Psoas muscle (tissue), 8 donors: ENCODE data around the gene MAEL. TPM values are rescaled to one million over a fixed set of nuclear protein-coding genes. Genes with fewer than 3 reads are reported as not detected.
"Not testable (repeated sequence)": the region's sequence is repeated elsewhere in the genome, so short reads cannot be mapped to it uniquely, and the experiment has no call there.

Experiments used
- ATAC-seq, 4 donors: fragments of 200-7000 bp; cut with Tn5 transposase; one replicate each; pipeline ENCODE4 v1.9.1; 2020; ENCODE audit warnings: moderate library complexity in 3 of 4, mild to moderate bottlenecking in 2 of 4
- DNase-seq, 2 donors: peaks; one replicate each; pipeline ENCODE4 v3.0.0-alpha.2; 2020
- H3K27ac ChIP-seq: fragments of 200-600 bp; one replicate; pipeline ENCODE4 v1.8.0; 2022
- H3K27me3 ChIP-seq, 3 donors: fragments of 200-600 bp in 1 of 3; one replicate each; pipeline versions ENCODE4 v1.6.1 to v1.8.0; 2013 to 2022; ENCODE audit warnings: low read length in 2 of 3, mild to moderate bottlenecking in 2 of 3, moderate library complexity in 1 of 3; ENCODE audit not compliant: insufficient read depth in 3 of 3
- H3K36me3 ChIP-seq, 2 donors: fragments of 200-600 bp in 1 of 2; one replicate each; pipeline versions ENCODE4 v1.6.1 to v1.8.0; 2013 to 2022; ENCODE audit warnings: low read depth in 1 of 2, mild to moderate bottlenecking in 1 of 2, moderate library complexity in 1 of 2; ENCODE audit not compliant: insufficient read depth in 1 of 2
- H3K4me1 ChIP-seq: fragments of 200-600 bp; one replicate; pipeline ENCODE4 v1.8.0; 2022
- H3K4me3 ChIP-seq: fragments of 200-600 bp; one replicate; pipeline ENCODE4 v1.8.0; 2022; ENCODE audit warnings: mild to moderate bottlenecking
- H3K9me3 ChIP-seq: fragments of 200-600 bp; one replicate; pipeline ENCODE4 v1.8.0; 2022
- WGBS, 3 donors: extraction: QIAGEN DNeasy Blood & Tissue Kit; methylation state at CpG; one replicate each; pipeline versions ENCODE4 v1.1.6 to v1.1.7; 2013; 5-methylcytosine and 5-hydroxymethylcytosine counted together
- intact Hi-C, 2 donors: fragments of 100-400 bp; cut with DNase I; formaldehyde crosslinking; loops; one replicate each; pipeline versions ENCODE4 v1.11.0 to v1.14.2; 2022
- polyA plus RNA-seq, 3 donors: library from polyadenylated mRNA; stranded (reverse); fragments of 200-250 nt; gene quantifications; one replicate each; pipeline ENCODE4 v1.2.3, GENCODE V29; 2013
- total RNA-seq, 4 donors: library from RNA; stranded (reverse); fragmentation: NEBNext Ultra II Directional in 2 of 4; extraction: Animal tissue kit (Norgen Biotek cat#: 25700) in 2 of 4; gene quantifications; one replicate each; pipeline versions ENCODE4 v1.2.1 to v1.2.4, GENCODE V29; 2021 to 2023
- TF ChIP-seq, protein P1 (sequence below): fragments of 200-600 bp; IDR thresholded peaks from one replicate; pipeline ENCODE4 v1.8.0; 2022; ENCODE audit warnings: antibody characterized with exemption
- donor health status: healthy with polysubstance abuse.
- donor health status: DM: no; HTN: no; CAD: no; lungs with moderate emphysema.
- donor health status: Bipolar disorder and iron deficiency.
- donor health status: healthy.
- donor health status: DM: yes; HTN: yes; CAD: no.
- donor health status: DM: no; HTN: no; CAD: no.
- donor health status: DM: no; HTN: no; CAD: no.
- donor health status: DM: yes; HTN: yes; CAD: no.

The MAEL gene
- total and polyA plus RNA-seq, 7 donors = 0.04 TPM; not detected in 6

DNA sequence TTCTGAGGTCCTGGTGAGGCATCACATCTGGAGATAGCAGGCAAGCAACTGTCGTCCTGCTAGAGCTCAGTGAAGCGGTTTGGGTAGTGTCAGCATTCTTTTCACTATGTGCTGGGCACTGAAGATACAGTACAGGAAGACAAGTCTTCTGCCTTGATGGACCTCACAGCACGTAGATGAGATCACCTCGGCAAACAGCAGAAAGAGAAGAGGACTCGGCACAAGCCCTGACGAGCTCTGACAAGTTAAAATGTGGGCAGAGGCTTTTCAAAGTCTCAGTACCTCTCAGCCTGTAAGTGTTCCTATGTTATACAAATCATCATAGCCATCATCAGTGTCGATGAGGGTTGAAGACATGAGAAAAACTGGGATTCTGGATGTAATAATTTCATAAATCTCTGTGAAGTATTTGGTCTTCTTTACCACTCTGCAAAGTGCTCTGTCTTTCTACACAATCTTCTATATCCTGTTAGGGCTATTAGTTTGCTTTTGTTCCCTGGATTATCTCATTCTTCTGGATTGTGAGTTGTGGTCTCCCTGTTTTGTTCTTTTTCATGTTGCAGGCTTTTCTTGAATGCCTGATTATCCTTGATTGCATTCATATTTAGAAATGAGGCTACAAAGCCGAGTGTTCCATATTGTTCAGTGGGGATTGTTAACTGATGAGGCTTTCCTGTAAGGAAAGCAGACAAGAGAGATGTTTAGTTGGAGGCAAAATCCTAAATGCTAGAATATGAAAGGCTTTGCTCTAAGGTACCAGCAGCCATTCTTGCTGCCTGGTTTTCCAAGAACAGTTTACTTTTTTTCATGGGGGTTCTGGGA lies 24.2 kb downstream of the MAEL start:
- H3K4me3 ChIP-seq = no peak overlapping the region
- WGBS, 3 donors = 84 to 85% (median 84%) methylated on average over 8 of the region's 8 CpGs
- H3K9me3 ChIP-seq = no peaks in the 10 kb centered on the region
- no peaks in the 10 kb centered on the region for H3K36me3 ChIP-seq
- H3K27me3 ChIP-seq = no peaks in the 10 kb centered on the region
- intact Hi-C loops = no loop called here
- no peaks in the 10 kb centered on the region for H3K4me1 ChIP-seq
- no peak overlapping the region for H3K27ac ChIP-seq
- TF ChIP-seq, protein P1, sequence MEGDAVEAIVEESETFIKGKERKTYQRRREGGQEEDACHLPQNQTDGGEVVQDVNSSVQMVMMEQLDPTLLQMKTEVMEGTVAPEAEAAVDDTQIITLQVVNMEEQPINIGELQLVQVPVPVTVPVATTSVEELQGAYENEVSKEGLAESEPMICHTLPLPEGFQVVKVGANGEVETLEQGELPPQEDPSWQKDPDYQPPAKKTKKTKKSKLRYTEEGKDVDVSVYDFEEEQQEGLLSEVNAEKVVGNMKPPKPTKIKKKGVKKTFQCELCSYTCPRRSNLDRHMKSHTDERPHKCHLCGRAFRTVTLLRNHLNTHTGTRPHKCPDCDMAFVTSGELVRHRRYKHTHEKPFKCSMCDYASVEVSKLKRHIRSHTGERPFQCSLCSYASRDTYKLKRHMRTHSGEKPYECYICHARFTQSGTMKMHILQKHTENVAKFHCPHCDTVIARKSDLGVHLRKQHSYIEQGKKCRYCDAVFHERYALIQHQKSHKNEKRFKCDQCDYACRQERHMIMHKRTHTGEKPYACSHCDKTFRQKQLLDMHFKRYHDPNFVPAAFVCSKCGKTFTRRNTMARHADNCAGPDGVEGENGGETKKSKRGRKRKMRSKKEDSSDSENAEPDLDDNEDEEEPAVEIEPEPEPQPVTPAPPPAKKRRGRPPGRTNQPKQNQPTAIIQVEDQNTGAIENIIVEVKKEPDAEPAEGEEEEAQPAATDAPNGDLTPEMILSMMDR = no peak
- ATAC-seq = no peak
- DNase-seq = no peak

DNA sequence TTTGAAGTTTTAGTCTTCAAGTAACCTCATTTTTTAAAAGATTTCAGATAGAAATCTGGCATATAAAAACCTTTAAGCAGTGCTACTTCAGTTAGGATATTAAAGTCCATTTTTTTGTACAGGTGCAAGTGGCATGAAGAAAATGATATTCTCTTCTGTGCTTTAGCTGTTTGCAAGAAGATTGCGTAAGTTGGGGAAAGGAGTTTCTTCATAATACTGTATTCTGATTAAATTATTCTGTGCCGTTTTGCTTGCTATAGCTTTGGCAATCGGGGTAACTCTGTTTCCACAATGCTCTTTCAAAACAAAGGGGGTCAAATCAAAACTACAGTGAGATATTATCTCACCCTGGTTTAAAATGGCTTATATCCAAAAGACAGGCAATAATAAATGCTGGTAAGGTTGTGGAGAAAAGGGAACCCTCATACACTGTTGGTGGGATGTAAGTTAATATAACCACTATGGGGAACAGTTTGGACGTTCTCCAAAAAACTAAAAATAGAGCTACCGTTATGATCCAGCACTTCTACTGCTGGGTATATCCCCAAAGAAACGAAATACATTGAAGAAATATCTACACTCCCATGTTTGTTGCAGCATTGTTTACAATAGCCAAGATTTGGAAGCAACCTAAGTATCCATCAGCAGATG lies 27.1 kb downstream of the MAEL start:
- WGBS, 3 donors = 55 to 68% (median 56%) methylated on average over 6 of the region's 6 CpGs
- Histone ChIP-seq H3K9me3 (no peaks in the 10 kb centered on the region), H3K4me1 (no peaks in the 10 kb centered on the region), H3K27me3 (no peaks in the 10 kb centered on the region), H3K4me3 (no peak overlapping the region), H3K27ac (no peak overlapping the region), H3K36me3 (no peaks in the 10 kb centered on the region)
- TF ChIP-seq, protein P1 = no peak
- no peak for ATAC-seq
- intact Hi-C loops = no loop called here
- DNase-seq = no peak

DNA sequence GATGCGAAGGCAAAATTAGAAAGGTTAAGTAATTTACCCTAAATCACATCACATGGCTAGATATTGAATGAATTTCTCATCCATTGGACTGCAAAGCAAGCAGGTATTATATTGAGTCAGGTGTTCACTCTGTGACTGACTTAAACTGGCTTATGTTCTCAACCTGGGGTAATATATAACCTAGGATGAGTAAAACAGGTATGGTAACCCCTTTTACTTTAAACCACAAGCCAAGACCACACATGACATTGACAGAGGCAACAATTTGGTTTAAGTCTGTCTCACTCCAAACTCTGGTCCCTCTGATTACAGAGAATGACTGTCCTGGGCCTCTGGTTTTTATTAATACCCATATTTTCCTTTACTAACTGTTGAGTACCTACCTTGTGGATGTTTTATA lies 33.3 kb downstream of the MAEL start:
- ATAC-seq (no peak), DNase-seq (no peak)
- 88 to 96% (median 92%) methylated on average over 1 of the region's 1 CpG for WGBS, 3 donors
- peaks cover 0 to 11% (median 3%) of the 10 kb centered on the region in 3 donors for H3K27me3 ChIP-seq
- H3K4me1 ChIP-seq = no peaks in the 10 kb centered on the region
- TF ChIP-seq, protein P1 = no peak
- no peaks in the 10 kb centered on the region for H3K36me3 ChIP-seq
- intact Hi-C loops = no loop called here
- no peak overlapping the region for H3K4me3 ChIP-seq
- H3K9me3 ChIP-seq = no peaks in the 10 kb centered on the region
- H3K27ac ChIP-seq = no peak overlapping the region

DNA sequence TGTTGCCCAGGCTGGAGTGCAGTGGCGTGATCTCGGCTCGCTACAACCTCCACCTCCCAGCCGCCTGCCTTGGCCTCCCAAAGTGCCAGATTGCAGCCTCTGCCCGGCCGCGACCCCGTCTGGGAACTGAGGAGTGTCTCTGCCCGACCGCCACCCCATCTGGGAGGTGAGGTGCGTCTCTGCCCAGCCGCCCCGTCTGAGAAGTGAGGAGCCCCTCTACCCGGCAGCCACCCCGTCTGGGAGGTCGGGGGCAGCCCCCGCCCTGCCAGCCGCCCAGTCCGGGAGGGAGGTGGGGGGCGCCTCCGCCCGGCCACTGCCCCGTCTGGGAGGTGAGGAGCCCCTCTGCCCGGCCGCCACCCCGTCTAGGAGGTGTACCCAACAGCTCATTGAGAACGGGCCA lies 40.5 kb downstream of the MAEL start:
- WGBS, 3 donors = 94 to 95% (median 94%) methylated on average over 27 of the region's 27 CpGs
- H3K4me1 ChIP-seq, H3K36me3 ChIP-seq, H3K9me3 ChIP-seq, H3K27ac ChIP-seq, intact Hi-C loops, ATAC-seq, H3K4me3 ChIP-seq, DNase-seq: not testable (repeated sequence)
- peaks cover 0 to 15% (median 3%) of the 10 kb centered on the region in 3 donors for H3K27me3 ChIP-seq

DNA sequence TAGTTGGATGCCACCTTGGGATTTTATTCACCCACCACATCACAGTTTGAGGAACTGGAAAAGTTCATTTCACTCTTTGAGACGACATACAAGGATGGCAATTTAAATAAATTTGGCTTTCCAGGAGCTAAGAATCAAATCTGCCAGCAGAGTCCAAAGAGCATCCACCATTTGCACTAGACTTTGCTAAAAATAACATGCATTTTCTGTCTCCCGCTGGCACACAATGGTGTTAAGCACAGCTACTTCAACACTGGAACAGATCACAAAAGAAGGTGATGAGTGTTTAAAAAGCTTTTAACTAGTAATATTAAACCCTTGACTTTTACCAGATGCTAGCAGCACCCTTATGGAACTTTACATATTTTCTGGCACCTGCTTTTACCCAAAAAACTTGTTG lies 44.6 kb downstream of the MAEL start:
- ATAC-seq (no peak), DNase-seq (no peak)
- H3K9me3 ChIP-seq = no peaks in the 10 kb centered on the region
- 39 to 49% (median 49%) methylated on average over 2 of the region's 2 CpGs for WGBS, 3 donors
- no peaks in the 10 kb centered on the region for H3K4me1 ChIP-seq
- intact Hi-C loops = no loop called here
- no peak overlapping the region for H3K4me3 ChIP-seq
- TF ChIP-seq, protein P1 = no peak
- no peaks in the 10 kb centered on the region for H3K36me3 ChIP-seq
- no peaks in the 10 kb centered on the region for H3K27me3 ChIP-seq
- H3K27ac ChIP-seq = no peak overlapping the region
